GM21423 (cell line): ENCODE data around the gene ARHGEF7.
"Not testable (repeated sequence)": the region's sequence is repeated elsewhere in the genome, so short reads cannot be mapped to it uniquely, and the experiment has no call there.

ENCODE experiments used
- ATAC-seq: cut with Tn5 transposase; IDR thresholded peaks from one replicate; pipeline ENCODE4 v1.9.1; 2021; ENCODE audit warnings: mild to moderate bottlenecking, moderate library complexity; ENCODE audit not compliant: unreplicated experiment

ARHGEF7 gene

DNA sequence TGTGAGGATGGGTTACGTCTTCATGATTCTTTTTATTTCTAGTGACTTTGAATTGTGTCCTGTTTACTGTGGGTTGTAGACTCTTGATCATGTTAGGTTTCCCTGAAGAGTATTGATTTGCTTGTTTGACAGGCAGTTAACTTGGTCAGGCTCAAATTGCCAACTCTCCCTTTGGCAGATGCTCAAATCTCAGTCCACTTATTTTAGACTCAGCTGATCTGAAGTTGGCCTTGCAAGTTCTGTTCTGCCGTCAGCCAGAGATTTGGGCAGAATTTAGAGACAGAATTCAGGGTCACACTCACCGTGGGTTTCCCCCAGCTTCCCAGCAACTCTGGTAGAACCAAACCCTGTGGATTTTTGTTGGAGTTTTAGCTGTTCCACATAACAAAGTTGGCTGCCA is 133.7 kb downstream of the ARHGEF7 start:
- ATAC-seq: no peak

DNA sequence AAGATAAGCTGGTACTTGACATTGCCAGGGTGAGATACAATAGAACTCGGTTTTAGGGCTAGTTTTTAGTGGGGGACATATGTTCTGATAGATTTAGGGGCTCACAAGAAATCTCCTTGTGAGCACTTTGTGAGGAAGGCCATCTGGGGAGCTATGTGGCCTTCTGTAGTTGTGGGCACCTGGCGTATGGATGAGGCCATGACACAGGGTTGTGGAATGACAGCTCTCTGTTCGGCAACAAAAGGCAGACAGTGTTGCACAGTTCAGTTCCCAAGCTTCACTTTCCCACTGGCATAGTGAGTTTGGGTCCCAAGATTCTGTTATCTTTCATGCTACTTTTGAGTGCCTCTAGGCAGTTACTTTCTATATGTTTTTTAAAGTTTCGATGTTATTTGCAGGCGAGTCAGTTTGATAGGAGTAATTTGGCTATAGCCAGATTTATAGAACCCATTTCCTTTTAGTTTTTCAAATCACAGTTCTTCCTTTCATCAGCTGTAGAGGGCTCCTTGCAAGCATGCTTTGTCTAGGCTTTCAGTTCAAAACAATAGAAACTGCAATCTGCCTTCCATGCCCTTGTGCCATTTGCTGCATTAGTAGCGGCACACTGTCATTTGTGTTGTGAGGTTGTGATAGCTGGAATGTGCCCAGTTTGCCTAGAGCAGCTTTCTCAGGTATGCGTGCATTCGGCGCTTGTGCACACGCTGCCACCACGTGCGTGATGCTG is 134.7 kb downstream of the ARHGEF7 start:
- no peak for ATAC-seq

DNA sequence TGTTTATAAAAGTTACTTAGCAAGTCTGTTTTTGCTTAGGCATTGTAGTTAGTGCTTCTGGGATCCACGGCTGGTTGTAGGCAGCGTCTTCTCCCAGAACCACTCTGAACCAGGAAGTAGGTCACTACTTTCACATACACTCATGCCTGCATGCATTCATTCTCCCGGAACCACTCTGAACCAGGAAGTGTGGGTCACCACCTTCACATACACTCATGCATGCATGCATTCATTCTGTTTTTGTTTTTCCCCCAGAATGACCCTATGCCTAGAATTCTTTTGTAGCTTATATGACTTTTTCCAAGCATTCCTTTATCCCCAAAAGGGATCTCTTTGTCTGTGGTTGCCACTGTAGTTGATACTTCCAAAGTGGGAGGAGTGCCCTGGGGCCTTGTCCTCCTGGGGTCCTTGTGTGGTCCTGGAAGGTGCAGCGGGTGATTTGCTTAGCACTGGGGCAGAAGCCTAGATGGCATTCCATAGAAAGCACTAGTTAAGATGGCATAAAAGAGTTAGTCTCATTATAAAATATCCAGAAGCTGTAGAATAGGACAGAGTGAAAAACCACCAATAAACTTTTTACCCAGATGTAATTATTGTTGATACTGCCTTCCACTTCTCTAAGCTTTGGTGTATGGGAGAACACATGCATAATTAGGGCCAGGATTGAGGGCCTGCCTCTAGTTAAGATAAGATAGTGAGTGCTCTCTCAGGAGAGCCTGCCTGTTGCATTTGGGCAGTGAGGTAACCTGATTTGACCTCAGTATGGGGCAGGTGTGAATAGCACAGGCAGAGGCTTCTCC is 136.7 kb downstream of the ARHGEF7 start:
- no peak for ATAC-seq

- ATAC-seq: no peak
These were observed 137.6 kb downstream of the ARHGEF7 start for GRCh38 chr13:111252446-111253364.

- ATAC-seq: no peak
These were observed 138.3 kb downstream of the ARHGEF7 start for GRCh38 chr13:111253365-111253872.

DNA sequence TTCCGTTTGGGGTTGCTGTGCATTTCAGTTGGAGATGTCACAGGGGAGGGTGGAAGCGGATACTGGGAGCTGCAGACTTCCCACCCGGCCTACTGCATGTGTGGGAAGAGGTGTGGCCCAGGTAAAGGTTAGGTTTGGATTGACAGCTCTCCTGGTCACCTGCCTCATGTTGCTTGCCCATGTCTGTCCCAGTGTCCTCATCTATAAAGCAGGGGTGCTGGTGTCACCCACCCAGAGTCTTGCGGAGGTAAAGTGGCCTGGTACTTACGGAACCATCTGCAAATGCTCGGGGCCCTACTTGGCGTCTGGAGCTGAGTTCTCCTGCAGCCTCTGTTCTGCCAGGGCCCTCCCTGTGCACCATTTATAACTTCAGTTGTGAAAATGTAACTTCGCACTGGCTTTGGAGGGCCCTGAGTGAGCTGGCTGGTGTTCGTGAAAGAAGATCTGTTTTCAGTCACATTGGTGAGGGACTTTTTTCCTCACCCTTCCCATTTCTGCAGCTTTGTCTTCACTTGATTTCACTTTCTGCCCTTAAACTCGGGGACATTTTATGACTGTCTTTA is 140.2 kb downstream of the ARHGEF7 start:
- no peak for ATAC-seq

- no peak for ATAC-seq
These were observed 141.3 kb downstream of the ARHGEF7 start for GRCh38 chr13:111256458-111256857.

DNA sequence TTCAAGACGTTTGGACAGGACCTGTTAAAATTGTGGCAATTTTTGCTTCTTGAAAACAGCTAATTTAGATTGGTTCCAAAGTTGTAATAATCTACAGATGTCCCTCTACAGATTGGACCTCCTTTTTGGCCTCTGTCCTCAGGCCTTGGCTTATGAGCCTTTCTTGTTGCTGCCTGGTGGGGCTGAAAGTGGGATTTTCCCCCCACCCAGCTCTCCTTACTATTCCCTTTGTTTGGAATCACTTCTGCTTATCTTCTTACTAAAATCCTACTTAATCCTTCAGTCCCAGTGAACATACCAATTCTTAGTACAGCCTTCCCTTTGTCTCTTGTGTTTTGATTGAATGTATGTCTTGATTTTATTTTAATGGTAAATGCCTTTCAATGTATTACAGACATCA is 141.8 kb downstream of the ARHGEF7 start:
- no peak for ATAC-seq

GRCh38 chr13:111257899-111258298 is 142.8 kb downstream of the ARHGEF7 start:
- not testable (repeated sequence) for ATAC-seq

- no peak for ATAC-seq
These were observed 143.5 kb downstream of the ARHGEF7 start for GRCh38 chr13:111258637-111259036.

DNA sequence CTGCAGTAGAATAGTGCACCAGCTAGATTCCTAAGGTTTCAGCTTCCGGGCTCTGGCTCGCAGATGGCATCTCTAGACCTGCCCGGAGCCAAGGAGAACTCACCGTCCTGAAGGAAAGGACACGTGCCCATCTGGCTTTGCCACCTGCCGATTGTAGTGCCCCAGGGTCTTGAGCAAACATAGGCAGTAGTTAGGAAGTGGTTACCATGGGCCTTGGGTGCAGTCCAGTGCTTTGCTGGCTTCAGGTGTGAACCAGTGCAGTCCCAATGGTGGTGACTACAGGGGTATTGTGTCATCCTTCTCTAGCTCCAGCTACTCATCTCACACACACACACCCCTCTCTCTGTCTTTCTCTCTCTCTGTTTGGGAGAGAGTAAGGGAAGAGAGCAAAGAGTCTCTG is 143.9 kb downstream of the ARHGEF7 start:
- no peak for ATAC-seq

DNA sequence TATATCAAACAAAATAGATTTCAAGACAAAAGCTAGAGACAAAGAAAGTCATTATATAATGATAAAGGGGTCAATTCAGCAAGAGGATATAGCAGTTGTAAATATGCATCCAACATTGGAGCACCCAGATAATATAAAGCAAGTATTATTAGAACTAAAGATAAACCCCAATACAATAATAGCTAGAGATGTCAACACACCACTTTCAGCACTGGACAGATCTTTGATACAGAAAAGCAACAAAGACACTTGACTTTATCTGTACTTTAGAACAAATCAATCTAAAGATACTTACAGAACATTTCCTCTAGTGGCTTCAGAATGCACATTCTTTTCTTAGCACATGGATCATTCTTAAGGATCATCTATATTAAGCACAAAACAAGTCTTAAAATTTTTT is 146.2 kb downstream of the ARHGEF7 start:
- no peak for ATAC-seq

DNA sequence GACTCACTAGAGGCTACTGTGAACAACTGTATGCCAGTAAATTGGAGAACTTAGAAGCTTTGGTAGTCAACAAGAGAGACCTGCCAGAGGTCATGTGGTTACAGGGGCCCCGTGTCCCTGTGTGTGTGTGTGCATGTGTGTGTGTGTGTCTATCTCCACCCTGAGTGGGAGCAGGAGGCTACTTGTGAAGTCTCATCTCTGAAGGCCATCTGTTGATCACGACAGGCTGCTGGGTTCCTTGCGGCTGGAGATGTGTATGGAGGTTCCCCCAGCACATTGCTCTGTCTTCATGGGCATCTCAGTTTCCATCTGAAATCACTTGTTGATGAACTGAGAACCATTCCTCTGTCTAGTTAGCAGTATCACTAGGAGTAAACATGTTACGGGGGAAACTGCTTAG is 147.2 kb downstream of the ARHGEF7 start:
- ATAC-seq: no peak

GRCh38 chr13:111262715-111263114 is 147.6 kb downstream of the ARHGEF7 start:
- ATAC-seq: no peak

- ATAC-seq: no peak
These were observed 148.5 kb downstream of the ARHGEF7 start for GRCh38 chr13:111263566-111263965.

DNA sequence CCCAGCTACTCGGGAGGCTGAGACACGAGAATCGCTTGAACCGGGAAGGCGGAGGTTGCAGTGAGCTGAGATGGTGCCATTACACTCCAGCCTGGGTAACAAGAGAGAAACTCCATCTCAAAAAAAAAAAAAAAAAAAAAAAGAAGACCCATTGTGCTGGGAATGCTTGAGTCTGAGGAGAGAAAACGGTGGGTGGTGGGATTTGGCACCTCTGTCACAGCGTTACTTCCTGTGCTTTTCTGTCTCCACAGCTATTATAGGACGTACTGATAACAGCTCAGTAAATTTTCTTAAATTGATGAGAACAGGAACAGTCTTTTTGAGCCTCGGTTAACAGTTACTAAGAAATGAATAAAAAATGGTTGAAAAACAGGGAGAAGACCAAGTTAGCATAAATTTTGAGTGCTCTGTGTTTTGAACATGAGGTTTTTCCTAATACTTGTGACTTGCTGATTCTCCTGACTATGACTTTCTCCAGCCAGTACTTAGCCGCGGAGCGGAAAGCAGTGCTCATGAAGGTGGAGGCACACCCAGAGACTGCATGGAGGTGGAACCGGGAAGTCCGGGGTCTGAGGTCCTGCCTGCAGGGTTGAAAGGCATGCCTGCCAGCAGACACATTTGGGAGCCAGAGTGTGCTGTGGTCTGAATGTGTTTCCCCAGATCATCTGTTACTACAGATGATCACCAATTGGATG is 150.0 kb downstream of the ARHGEF7 start:
- no peak for ATAC-seq

- ATAC-seq: no peak
These were observed 150.6 kb downstream of the ARHGEF7 start for GRCh38 chr13:111265701-111266035.

- no peak for ATAC-seq
These were observed 152.1 kb downstream of the ARHGEF7 start for GRCh38 chr13:111267205-111267604.

- no peak for ATAC-seq
These were observed 152.7 kb downstream of the ARHGEF7 start for GRCh38 chr13:111267784-111268183.

GRCh38 chr13:111269508-111269907 is 154.4 kb downstream of the ARHGEF7 start:
- no peak for ATAC-seq
